HG03280 (cell line): Measurements from ENCODE around the gene CDKN2C.
"Not testable (repeated sequence)": the region's sequence is repeated elsewhere in the genome, so short reads cannot be mapped to it uniquely, and the experiment has no call there.

Experiments used
- ATAC-seq: cut with Tn5 transposase; IDR thresholded peaks from one replicate; pipeline ENCODE4 v1.9.1; 2021; ENCODE audit warnings: mild to moderate bottlenecking, moderate library complexity; ENCODE audit not compliant: unreplicated experiment

CDKN2C gene

DNA sequence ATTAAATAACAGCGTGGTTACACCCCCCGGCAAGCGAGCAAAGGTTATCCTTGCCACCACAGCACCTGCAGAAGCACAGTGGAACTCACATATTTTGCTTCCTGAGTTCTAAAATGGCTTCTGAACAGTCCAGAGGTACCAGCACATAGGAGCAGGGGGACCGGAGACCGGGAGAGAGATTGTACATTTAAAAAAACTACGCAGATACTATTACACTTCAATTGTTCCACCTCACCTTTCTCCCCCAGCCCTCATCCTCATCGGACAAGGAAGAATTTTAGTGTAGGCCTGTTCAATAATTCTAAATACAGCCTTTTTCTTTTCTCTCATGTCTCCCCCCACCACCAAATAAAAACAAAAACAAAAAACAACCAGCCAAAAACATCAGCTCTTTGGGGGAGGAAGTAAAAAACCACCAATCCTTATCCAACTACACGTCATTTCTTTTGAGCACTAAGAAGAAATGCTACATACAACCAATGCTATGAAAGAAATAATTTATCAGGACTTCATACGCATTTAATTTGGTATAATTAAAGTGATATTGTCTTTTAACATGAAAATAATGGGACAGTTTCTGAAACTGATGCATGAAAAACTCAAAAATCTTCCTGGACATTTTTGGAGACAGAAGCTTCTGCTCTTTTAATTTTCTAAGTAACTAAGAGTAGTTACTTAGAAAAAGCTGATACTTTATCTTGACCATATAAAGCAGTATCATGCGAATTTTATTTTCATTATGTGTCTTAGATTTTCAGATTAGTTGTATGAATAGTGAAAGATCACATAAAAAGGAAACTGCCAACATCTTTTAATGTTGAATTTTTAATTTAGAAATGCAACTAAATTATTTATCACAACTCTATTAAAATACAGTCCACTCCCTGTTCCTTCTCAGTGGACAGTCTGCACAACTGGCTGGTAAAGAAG is 9.1 kb downstream of the CDKN2C start:
- no peak for ATAC-seq

DNA sequence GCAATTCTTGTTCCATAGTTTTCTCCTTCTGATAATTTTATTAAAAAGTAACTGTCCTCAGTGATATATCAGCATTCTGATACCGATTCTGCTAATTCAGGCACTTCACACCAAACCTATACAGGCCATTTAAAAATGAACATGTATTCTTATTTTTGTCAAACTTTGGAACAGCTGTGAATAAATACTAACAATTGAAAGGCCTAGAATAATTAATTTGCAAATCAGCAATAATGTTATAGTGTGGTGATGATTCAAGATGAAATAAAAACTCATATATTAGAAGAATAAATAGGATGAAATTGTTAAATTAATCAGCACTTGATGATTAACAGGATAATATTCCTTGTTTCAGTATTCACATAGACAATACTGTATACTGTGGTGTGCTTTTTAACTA is 9.9 kb downstream of the CDKN2C start:
- ATAC-seq: no peak

DNA sequence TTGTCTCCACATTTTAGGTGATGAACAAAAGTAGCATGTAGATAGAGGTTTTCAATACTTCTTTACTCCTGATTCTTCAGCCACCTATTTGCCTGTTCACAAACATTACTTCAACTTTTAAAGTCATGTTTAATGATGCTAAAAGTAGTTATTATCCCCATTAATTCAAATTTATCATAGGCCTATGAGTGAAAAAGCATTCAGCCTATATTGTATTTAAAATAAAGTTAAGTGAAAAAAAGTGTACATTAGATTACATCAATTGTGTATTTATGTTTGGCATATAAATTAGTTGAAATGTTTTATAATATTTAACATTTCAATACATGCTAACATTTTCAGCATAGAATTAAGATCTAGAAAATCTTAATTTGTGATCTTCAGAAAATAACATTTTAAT is 10.5 kb downstream of the CDKN2C start:
- ATAC-seq: no peak

DNA sequence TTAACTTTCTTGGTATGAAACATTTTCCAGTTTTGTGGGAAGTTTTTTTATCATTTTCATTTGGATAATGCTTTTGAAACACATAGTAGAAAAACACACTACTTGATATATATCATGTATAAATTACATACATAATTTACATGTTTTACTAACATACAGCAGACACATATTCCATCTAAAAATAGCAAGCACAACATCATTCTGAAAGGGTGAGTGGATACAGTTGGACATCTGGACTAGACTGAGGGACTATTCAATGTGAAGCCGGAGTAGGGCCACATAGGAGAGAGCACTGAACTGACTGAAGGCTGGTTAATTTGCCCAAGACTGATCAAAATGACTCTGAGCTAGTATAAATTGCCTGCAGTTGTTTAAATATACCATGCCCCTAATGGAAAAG is 11.7 kb downstream of the CDKN2C start:
- ATAC-seq: no peak

DNA sequence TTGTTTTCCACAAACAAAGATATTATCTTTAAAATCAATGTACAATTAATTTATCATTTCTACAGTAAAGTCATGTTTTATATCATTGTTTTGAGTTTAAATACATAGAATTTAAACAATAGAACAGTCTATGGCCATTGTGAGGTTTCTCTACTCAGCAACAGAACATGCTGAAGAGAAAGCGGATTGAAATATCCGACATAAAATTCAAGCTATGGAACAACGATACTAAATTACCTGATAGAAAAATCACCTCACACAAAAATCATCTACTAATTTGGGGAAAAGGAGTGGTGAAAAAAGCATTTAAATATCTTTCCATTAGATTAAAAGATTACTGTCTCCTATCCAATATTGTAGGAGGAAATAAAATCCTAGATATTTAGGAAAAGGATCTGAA is 12.6 kb downstream of the CDKN2C start:
- no peak for ATAC-seq

DNA sequence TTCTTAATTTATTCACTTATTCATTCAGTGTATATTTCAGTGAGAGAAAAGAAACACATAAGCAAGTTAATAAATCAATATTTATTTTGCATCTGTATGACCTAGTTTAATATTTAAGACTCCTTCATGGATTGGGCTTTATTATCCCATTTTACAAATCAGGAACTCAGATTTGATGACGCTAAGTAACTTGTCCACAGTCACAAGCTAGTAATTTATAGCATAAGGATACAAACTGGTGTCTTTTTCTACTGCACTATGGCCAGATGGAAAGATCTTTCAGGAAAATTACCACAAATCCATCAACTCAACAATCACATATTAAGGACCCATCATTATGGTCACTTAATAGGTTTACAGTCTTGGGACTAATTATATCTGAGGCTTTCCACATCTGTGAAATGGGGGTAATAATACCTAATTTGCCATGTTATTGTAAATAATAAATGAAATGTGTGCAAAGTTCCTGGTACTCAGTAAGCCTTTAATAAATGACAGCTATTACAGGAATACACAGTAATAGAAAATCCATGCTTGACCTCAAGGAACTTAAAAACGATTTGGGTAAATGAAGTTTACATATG is 13.3 kb downstream of the CDKN2C start:
- ATAC-seq: no peak

DNA sequence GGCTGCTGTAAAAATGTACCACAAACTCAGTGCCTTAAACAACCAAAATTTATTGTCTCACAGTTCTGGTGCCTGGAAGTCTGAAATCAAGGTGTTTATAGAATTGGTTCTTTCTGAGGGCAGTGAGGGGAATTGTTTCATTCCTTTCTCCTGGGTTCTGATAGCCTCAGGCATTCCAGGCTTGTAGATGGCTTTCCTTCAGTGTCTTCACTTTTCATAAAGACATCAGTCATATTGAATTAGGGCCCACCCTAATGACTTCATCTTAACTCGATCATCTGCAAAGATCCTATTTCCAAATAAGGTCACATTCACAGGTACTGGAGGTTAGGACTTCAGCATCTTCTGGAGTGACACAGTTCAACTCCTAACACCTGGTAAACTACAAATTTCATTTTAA is 15.0 kb downstream of the CDKN2C start:
- no peak for ATAC-seq

DNA sequence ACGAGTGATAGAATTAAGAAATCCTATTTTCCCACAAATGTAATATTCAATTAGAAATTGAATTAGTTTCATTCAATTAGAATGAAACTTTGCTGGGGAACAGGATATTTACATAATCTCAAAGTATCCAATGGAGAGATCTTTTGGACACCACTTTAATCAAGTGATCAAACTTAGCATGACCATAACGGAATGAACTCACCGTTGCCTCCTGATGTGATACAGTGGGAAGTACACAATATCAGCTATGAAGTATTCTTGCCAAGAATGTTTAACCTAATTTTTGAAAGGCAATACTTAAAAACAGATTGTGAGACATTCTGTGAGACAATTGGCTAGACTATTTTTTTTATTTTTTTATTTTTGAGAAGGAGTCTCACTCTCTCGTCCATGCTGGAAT is 16.6 kb downstream of the CDKN2C start:
- no peak for ATAC-seq

DNA sequence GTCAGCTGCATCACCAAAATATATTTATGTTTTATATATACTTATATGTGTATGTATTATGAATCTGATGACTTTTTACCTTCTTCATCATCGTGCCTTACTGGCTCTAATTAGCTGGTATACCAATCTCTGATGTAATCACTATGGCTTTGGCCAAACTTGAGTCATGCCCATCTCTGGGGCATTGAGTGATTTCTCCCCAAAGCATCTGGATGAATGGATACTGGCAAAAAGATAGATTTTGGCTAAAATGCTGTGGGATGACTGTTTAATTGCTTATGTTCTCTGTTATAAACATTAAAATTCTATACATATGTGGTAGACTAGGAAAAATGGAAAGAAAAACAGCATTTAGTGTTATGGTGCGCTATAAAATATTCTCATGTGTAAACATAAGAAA is 19.6 kb downstream of the CDKN2C start:
- no peak for ATAC-seq

DNA sequence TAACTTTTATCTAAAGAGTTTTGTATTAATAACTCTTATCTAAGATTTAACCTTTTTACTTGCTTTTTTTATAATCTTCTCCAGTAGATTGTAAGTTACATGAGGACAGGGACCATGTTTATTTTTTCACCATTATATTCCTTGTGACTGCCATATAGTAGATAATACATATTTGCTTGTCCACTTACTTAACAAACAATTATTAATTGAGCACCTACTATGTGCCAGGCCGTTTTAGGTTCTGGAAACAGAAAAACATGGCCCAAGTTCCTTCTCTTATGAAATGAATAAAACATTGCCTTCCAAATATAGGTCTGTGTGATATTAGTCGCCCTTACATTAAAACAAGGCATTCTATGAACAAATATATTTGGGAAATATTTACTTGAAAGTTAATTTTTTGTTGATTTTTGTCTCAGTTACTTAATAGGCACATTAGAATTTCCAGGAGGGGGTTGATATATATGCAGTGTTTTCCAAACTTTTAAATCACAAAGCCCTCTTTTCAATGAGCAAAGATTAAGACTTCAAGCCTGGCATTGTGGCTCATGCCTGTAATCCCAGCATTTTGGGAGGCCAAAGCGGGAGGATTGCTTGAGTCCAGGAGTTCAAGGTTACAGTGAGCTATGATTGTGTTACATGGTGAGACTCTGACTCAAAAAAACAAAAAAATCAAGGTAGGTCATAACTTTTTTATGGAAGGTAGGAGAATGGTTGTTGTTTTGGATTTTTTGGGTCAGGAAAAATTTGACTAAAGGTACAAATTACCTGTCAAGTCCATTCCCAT is 22.7 kb downstream of the CDKN2C start:
- ATAC-seq: no peak

DNA sequence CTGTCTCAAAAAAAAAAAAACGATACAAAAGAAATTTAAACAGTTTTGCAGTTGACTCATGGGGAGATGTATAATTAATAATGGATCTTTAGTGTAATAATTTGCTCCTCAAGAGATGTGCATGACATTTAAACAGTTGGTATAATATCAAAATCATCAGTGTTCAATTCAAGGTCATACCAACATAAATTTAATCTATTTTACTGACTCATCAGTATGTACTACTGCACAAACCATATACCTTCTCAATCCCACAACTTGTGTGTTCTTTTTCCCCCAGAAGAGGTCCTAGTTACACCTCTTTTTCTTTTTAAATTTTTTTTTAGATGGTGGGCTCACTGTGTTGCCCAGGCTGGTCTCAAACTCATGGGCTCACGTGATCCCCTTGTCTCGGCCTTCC is 23.6 kb downstream of the CDKN2C start:
- ATAC-seq: no peak

DNA sequence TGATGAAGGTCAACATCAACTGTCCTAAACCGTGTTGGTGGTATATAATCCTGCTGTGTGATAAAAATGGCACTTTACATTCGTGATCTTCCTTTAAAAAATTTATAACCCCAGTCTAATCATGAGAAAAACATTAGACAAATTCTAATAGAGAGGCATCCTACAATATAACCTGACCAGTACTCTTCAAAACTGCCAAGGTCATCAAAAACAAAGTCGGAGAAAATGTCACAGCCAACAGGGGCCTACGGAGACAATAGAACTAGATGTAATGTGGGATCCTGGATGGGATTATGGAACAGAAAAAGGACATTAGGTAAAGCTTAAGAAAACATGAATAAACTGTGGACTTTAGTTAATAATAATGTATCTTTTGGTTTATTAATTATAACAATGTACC is 25.0 kb downstream of the CDKN2C start:
- ATAC-seq: no peak

DNA sequence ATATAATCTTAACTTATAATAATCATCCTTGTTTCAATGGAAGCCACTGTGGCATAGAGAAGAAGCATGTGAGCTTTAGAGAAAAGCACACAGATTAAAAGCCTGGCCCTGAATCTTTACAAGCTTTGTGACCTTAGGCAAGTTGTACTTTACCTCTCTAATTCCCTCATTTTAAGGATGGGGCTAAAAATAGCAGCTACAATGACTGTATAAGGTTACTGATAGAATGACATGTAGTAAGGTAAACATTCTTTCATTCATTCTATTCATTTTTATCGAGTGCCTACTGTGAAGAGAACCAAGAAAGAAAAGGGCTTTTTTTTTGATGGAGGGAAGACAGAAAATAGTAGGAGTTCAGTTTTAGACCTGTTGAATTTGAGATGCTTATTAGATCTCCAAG is 25.6 kb downstream of the CDKN2C start:
- ATAC-seq: no peak

DNA sequence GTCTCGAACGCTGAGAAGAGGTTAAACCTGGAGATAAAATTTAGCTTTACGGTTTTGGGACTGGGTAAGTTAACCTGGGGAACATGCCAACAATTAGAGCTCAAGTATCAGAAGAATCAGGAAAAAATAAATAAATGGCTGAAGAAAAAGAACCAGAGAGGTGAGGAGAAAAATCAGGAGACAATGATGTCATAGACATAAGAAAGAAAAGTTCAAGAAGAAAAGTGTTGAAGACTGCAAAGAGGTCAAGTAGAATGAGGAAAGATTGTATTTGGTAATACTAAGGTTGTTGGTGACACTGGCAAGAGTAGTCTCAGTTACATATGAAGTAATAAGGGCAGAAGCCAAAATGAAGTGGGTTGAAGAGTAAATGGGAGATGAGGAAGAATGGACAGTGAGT is 26.0 kb downstream of the CDKN2C start:
- ATAC-seq: no peak

DNA sequence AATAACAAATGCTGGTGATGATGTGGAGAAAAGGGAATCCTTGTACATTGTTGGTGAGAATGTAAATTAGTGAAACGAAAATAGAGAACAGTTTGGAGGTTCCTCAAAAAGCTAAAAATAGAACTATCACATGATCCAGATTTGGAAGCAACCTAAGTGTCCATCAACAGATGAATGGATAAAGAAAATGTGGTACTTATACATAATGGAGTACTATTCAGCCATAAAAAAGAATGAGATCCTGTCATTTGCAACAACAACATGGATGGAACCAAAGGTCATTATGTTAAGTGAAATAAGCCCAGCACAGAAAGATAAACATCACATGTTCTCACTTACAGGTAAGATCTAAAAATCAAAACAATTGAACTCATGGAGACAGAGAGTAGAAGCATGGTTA is 29.3 kb downstream of the CDKN2C start:
- not testable (repeated sequence) for ATAC-seq

DNA sequence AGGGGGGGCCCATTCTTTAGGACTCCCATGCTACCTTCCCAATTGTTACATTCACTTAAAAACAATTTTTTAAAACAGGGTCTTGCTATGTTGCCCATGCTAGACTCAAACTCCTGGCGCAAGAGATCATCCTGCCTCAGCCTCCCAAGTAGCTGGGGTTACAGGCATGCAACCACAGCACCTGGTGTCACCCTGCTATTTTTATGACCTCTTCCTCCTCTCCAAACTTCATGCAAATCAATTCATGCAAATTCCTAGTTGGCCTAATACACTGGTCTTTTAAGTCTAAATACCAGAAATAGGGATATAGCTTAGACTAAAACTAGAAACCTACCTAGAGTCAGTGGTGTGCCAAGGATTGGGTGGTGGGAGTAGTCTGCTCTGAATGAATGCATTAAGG is 30.1 kb downstream of the CDKN2C start:
- ATAC-seq: peak; percentile 60

DNA sequence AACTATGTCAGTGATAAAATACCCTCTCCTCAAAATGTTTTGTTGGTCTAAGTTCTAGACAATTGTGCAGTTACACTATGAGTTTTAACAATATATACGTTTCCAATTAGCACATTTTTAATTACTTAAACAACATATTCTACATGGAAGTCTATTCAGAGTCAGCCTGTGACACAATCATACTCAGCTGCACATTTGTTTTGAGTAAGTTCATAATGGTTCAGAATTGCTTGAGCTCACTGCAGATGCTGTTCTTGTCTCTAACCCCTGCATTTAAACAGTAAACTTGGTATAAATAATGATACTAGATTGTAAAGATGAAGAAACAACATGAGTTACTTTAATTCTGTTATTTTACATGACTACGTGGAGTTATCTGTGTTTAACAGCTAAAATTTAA is 30.6 kb downstream of the CDKN2C start:
- no peak for ATAC-seq

DNA sequence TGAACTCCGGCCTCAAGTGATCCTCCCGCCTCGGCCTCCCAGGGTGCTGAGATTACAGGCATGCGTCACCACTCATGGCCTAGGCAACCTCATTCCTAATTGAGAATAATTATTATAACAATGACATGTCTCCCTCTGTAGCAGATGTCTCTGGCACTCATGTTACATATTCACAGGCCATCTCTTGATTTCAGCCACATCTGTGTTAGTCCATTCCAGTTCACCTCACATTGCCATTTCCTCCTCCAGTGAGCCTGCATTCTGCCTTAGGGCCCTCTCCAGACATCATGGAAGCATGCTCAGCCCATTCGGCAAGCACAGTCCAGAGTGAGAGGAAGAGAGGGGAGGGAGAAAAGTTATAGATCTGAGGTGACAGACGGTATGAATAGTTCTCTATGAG is 32.5 kb downstream of the CDKN2C start:
- no peak for ATAC-seq

DNA sequence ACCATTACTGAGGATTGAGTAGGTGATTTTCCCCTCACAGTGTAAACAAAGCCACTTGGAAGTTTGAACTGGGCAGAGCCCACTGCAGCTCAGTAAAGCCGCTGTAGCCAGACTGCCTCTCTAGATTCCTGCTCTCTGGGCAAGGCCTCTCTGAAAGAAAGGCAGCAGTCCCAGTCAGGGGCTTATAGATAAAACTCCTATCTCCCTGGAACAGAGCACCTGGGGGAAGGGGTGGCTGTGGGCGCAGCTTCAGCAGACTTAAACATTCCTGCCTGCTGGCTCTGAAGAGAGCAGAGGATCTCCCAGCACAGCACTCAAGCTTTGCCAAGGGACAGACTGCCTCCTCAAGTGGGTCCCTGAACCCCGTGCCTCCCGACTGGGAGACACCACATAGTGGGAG is 35.5 kb downstream of the CDKN2C start:
- ATAC-seq: not testable (repeated sequence)

DNA sequence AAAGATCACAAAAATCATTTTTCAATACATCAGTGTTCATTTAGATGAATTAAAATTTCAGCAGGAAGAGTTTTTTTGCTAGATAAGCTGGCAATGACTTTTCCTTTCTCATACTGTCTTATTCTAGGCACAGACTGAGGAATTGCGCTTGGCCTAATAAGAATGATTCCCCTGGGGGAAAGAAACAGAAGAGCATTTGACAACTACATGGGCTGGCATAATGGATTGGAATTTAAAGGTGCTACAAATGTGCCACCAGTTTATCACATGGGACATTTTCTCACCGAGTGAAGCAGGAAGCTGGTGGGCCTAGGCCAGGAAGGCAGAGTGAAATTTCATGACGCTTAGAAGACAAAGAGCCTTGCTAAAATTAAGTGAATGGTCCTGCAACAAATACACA is 39.3 kb downstream of the CDKN2C start:
- no peak for ATAC-seq

DNA sequence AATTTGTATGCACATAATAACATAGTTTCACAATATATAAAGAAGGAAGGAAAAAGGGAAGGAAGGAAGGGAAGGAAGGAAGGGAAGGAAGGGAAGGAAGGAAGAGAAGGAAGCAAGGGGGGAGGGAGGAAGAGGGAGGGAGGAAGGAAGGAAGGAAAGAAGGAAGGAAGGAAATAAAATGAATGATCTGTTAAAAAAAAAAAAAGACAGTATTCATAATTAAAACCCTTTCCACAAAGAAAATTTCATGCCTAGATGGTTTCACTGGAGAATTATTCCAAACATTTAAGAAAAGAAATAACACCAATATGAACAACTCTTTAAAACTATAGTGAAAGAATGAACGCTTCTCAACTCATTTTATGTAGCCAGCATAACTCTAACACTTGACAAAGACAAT is 44.8 kb downstream of the CDKN2C start:
- no peak for ATAC-seq

DNA sequence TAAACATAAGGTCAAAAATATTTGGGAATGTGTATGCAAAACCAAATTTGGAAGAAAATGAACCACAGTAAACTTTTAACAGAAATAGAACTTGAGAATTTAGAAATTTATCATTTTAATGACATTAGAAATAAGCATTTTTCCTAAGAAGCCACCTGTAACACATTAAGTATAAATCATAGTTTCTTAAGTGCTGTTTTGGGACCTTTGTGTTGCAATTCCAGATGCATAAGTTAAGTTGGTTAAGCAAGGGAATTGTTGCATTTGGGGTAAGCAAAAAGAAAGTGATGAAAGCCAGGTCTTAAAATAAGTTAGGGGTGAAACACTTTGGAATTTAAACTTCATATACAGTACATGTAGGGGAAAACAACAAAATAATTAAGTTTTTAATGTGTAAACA is 49.8 kb downstream of the CDKN2C start:
- no peak for ATAC-seq
